G401.6 (cell line): Measurements from ENCODE around the gene KLF11.
"Not testable (repeated sequence)": the region's sequence is repeated elsewhere in the genome, so short reads cannot be mapped to it uniquely, and the experiment has no call there.

Source experiments
- FAIRE-seq: peaks from 2 replicates; lab custom pipeline; 2012; peaks lifted over from hg19 to GRCh38; lab: Jason Lieb, UNC

The KLF11 gene

GRCh38 chr2:10086950-10087349 lies 43.6 kb downstream of the KLF11 start:
- FAIRE-seq: no peak

- no peak for FAIRE-seq
Measured at GRCh38 chr2:10087360-10087759, 44.0 kb downstream of the KLF11 start.

GRCh38 chr2:10089565-10090190 lies 46.3 kb downstream of the KLF11 start:
- FAIRE-seq: no peak

GRCh38 chr2:10091182-10091888 lies 48.0 kb downstream of the KLF11 start:
- FAIRE-seq: no peak

- not testable (repeated sequence) for FAIRE-seq
Measured at GRCh38 chr2:10091889-10092244, 48.5 kb downstream of the KLF11 start.

GRCh38 chr2:10094271-10094814 lies 51.0 kb downstream of the KLF11 start:
- no peak for FAIRE-seq

- FAIRE-seq: no peak
Measured at GRCh38 chr2:10095175-10095574, 51.8 kb downstream of the KLF11 start.

GRCh38 chr2:10096641-10097040 lies 53.3 kb downstream of the KLF11 start:
- FAIRE-seq: no peak

GRCh38 chr2:10097352-10098148 lies 54.2 kb downstream of the KLF11 start:
- no peak for FAIRE-seq

- no peak for FAIRE-seq
Measured at GRCh38 chr2:10101491-10101890, 58.1 kb downstream of the KLF11 start.

GRCh38 chr2:10103179-10103578 lies 59.8 kb downstream of the KLF11 start:
- FAIRE-seq: no peak
